ENCODE results near the gene PARD6G.
A peak's percentile ranks its signal among the peaks of the same experiment; 100 is the strongest.

PARD6G gene

DNA sequence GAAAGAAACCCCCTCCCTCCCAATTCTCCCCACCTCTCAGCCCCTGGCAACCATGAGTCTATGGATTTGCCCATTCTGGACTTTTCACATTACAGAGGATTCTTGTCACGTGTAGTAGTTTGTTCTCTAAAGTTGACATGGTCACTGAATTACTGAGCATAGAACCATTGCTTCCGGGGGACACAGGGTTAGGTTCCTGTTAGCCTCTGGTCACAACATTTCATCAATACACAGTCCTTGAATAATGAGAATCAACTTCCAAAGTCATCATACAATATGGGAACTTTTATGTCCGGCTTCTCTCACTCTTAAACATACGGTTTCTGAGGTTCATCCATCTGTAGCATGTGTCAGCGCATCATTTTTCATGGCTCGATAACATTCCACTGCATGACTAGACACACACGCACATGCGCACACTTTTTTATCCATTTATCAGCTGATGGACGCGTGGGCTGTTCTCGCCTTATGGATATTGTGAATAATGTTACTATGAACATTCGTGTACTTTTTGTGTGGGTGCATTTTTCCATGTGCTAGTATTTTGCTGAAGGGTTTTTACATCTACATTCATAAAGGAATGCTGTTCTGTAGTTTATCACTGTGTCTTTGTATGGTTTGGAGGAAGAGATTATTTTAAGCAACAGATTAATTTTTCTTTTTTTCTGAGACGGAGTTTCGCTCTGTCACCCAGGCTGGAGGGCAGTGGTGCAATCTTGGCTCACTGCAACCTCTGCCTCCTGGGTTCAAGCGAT, 48.1 kb downstream of the PARD6G start:
- POLR2A ChIA-PET = no interaction called here
- DNase-seq (ENCODE audit: extremely low spot score) = no peak
- TF ChIP-seq, protein P1, sequence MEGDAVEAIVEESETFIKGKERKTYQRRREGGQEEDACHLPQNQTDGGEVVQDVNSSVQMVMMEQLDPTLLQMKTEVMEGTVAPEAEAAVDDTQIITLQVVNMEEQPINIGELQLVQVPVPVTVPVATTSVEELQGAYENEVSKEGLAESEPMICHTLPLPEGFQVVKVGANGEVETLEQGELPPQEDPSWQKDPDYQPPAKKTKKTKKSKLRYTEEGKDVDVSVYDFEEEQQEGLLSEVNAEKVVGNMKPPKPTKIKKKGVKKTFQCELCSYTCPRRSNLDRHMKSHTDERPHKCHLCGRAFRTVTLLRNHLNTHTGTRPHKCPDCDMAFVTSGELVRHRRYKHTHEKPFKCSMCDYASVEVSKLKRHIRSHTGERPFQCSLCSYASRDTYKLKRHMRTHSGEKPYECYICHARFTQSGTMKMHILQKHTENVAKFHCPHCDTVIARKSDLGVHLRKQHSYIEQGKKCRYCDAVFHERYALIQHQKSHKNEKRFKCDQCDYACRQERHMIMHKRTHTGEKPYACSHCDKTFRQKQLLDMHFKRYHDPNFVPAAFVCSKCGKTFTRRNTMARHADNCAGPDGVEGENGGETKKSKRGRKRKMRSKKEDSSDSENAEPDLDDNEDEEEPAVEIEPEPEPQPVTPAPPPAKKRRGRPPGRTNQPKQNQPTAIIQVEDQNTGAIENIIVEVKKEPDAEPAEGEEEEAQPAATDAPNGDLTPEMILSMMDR (IDR thresholded peaks at IDR 0.05; ENCODE audit: control extremely low read depth, extremely low read depth, low read depth, missing control alignments) = no peak
- CTCF ChIA-PET = interaction anchor here (1.3 to 2.8 kb wide), 4 partner anchors 14 to 59 kb away, joined by 3 to 17 read pairs (median 5); no protein-coding TSS in a partner anchor

DNA sequence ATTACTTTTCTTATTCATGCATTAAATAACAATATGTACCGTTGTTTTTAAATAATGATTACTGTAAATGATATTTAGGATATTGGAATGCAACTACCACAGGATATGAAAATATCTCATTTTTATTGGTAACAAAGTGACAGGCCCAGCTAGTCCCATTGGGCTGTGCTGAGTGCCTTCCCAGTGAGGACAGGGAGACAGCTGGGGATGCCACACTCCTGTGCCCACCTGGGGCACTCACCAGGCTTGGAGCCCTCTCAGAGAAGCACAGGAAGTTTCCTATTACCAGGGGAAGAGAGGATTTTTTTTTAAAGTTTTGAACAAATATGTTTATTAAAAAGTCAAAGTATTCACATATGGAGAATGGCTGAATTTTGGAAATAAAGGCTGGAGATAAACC, 48.9 kb downstream of the PARD6G start:
- ChIA-PET CTCF (no interaction called here), POLR2A (no interaction called here)
- TF ChIP-seq, protein P1 (IDR thresholded peaks at IDR 0.05; ENCODE audit: control extremely low read depth, extremely low read depth, low read depth, missing control alignments) = no peak
- DNase-seq (ENCODE audit: extremely low spot score) = no peak

GRCh38 chr18:80197528-80197927, 49.8 kb downstream of the PARD6G start:
- TF ChIP-seq, protein P1 (IDR thresholded peaks at IDR 0.05; ENCODE audit: control extremely low read depth, extremely low read depth, low read depth, missing control alignments) = no peak
- ChIA-PET CTCF (interaction anchor here (1.0 kb wide), 1 partner anchor 18 kb away, joined by 3 read pairs; no protein-coding TSS in a partner anchor), POLR2A (no interaction called here)
- no peak for DNase-seq (ENCODE audit: extremely low spot score)

DNA sequence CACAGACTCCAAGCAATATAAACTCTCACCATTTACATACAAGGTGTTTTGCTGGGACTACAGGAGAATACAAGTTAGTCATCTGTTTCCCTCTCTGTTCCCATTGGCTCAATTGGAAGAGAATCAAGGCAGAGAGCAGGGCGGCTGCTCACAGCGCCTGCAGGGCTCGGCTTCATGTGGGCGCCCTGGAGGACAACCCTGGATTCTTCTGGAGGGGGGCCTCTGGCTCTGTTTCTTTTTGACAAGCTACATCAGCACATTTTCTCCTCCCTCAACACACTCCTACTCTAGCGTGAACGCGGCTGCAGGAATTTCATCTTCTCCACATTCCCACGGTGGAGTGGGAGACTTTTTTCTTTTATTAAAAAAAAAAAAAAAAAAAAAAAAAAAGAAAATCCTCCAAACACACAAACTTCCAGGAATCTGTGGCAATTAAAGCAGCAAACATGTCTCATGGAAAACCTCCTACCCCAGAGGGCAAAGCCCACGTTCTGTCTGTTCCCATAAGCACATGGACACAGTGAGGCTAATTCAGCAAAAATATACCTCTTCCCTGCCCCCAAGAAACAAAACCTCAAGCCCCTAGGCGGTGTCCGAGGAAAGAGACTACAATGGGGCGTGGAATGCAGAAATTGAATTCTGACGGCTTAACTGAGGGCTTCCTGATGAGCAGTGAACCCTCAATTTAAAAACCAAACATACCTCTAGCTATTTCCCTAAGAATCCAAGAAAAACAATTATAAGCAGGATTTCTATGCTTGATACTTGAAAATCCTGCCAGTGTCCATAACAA, 50.6 kb downstream of the PARD6G start:
- POLR2A ChIA-PET = no interaction called here
- DNase-seq (ENCODE audit: extremely low spot score) = no peak
- TF ChIP-seq, protein P1 (IDR thresholded peaks at IDR 0.05; ENCODE audit: control extremely low read depth, extremely low read depth, low read depth, missing control alignments) = no peak

DNA sequence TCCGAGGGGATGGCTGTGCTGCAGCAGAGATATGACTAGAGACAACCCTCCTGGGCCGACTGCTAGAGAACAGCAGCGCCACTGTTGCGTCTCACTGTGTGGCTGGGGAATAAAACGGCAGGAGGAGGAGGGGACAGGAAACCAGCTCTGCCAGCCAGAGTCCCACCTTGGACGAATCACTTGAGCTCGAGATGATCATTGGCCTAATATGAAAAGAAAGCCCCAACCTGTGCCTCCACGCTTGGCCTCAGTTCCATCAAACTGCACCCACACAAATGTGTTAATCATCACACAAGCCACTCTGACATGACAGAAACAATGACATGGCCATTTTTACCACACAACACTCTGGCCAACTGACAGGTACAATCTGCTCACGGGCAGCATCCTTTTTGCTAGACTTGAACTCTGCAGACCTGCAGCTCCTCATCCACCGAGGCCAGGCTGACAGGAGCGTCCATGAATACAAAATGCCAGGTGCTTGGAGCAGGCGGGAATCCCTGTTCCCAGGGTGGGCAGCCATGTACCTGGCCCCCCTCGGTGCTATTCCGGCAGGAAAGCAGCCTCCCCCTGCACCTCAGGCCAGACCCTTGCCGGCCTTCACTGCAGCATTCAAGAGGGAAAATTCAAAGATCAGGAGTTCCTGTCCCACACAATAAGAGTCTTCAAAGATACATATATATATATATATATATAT, 52.3 kb downstream of the PARD6G start:
- DNase-seq (ENCODE audit: extremely low spot score) = peak; percentile 58
- TF ChIP-seq, protein P1 (IDR thresholded peaks at IDR 0.05; ENCODE audit: control extremely low read depth, extremely low read depth, low read depth, missing control alignments) = no peak
- ChIA-PET POLR2A (no interaction called here), CTCF (interaction anchor here (1.1 to 1.7 kb wide), 2 partner anchors 9 to 24 kb away, joined by 3 to 5 read pairs; no protein-coding TSS in a partner anchor)

More for the DNA sequence above, 50.6 kb downstream of the PARD6G start:
- CTCF ChIA-PET = interaction anchor here (1.0 kb wide), 1 partner anchor 19 kb away, joined by 3 read pairs; no protein-coding TSS in a partner anchor

GRCh38 chr18:80193701-80194100, 53.6 kb downstream of the PARD6G start:
- ChIA-PET POLR2A (no interaction called here), CTCF (interaction anchor here (1.1 to 4.7 kb wide), 5 partner anchors 8 to 37 kb away, joined by 3 to 27 read pairs (median 4); no protein-coding TSS in a partner anchor)
- TF ChIP-seq, protein P1 (IDR thresholded peaks at IDR 0.05; ENCODE audit: control extremely low read depth, extremely low read depth, low read depth, missing control alignments) = no peak
- DNase-seq (ENCODE audit: extremely low spot score) = no peak

Measured in GM10248 (cell line).